SK-N-SH treated with all-trans-retinoic acid at 6 μM for 48 hours (cell line): ENCODE data around the gene TNIP1.

Source experiments
- ARNTL ChIP-seq: fragments of 450-650 bp; formaldehyde crosslinking; IDR thresholded peaks from 2 replicates; pipeline ENCODE4 v1.5.0; 2020; ENCODE audit warnings: low read depth, mild to moderate bottlenecking, moderate library complexity, borderline replicate concordance
- CSDC2 ChIP-seq: fragments of 250-450 bp; sonication (Bioruptor Pico); IDR thresholded peaks from 2 replicates; pipeline ENCODE4 v1.5.0; 2020; ENCODE audit warnings: mild to moderate bottlenecking, moderate library complexity
- GLIS3 ChIP-seq: fragments of 250-450 bp; sonication (Bioruptor Pico); IDR thresholded peaks from 2 replicates; pipeline ENCODE4 v1.5.0; 2020; ENCODE audit warnings: mild to moderate bottlenecking, moderate library complexity
- ISL1 ChIP-seq: fragments of 250-450 bp; sonication (Bioruptor Pico); IDR thresholded peaks from 2 replicates; pipeline ENCODE4 v2.1.2; 2022; ENCODE audit warnings: mild to moderate bottlenecking, moderate library complexity
- RARB ChIP-seq: fragments of 250-450 bp; sonication (Bioruptor Pico); IDR thresholded peaks from 2 replicates; pipeline ENCODE4 v1.8.0; 2021; ENCODE audit warnings: mild to moderate bottlenecking, moderate library complexity
- SNAI2 ChIP-seq: fragments of 250-450 bp; sonication (Bioruptor Pico); IDR thresholded peaks from 2 replicates; pipeline ENCODE4 v1.5.0; 2020; ENCODE audit warnings: mild to moderate bottlenecking, moderate library complexity
- ZFP30 ChIP-seq: fragments of 450-650 bp; formaldehyde crosslinking; IDR thresholded peaks from 2 replicates; pipeline ENCODE4 v1.5.0; 2022; ENCODE audit warnings: mild to moderate bottlenecking, moderate library complexity
- ZNF565 ChIP-seq: fragments of 450-650 bp; formaldehyde crosslinking; conservative IDR thresholded peaks from 2 replicates; pipeline ENCODE4 v1.5.0; 2020; ENCODE audit warnings: low read depth, mild to moderate bottlenecking, moderate library complexity
- ZNF70 ChIP-seq: fragments of 450-650 bp; formaldehyde crosslinking; IDR thresholded peaks from 2 replicates; pipeline ENCODE4 v1.5.0; 2020; ENCODE audit warnings: mild to moderate bottlenecking, moderate library complexity
- ZNF8 ChIP-seq: fragments of 450-650 bp; formaldehyde crosslinking; IDR thresholded peaks from 2 replicates; pipeline ENCODE4 v1.5.0; 2020; ENCODE audit warnings: mild to moderate bottlenecking, moderate library complexity
- TF ChIP-seq, protein P1 (sequence below): fragments of 250-450 bp; sonication (Bioruptor Pico); IDR thresholded peaks from 2 replicates; pipeline ENCODE4 v1.8.0; 2020; ENCODE audit warnings: mild to moderate bottlenecking, moderate library complexity, borderline replicate concordance
- TF ChIP-seq, protein P2 (sequence below): fragments of 250-450 bp; sonication (Bioruptor Pico); IDR thresholded peaks from 2 replicates; pipeline ENCODE4 v1.5.1; 2020; ENCODE audit warnings: low read depth, mild to moderate bottlenecking, moderate library complexity

DNA sequence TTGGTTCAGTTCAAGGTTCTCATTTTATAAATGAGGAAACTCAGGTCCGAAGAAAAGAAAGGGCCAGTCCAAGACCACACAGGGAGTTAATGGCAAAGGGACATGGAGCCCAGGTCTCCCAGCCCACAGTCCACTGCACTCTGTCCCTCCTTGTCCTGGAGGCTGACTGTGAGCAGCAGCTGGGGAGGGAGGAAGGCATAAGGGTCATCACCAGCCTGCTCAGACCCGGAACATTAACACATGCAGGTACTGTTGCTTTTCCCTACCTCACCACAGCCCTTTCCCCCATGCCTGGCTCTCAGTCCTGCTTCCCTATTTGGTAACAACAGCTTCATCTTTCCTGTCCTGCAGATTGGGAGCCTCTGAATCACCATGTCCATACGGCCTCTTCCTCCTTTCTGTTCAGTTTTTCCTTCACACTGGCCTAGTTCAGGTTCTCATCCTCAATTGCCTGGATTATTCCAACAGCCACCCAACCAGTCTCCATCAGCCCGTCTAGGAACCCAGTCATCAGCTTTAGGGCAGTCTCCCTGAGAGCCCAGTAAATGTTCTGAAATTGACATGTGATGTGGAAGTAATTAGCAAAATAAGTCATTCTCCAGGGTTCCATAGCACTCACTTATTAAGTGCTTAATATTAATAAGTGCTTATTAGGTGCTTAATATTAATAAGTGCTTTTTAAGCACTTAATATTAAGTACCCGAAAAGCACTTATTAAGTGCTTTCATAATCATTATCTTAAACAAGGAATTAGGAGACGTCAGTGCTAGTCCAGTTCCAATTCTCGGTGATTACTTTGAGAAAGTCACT is 56.2 kb downstream of the TNIP1 start:
- TF ChIP-seq ARNTL (CRISPR knock-in tag) (no peak), SNAI2 (no peak), ZNF565 (CRISPR knock-in tag) (no peak), GLIS3 (no peak), RARB (CRISPR knock-in tag) (no peak), ZFP30 (CRISPR knock-in tag) (no peak), ISL1 (CRISPR knock-in tag) (no peak), ZNF70 (no peak), CSDC2 (CRISPR knock-in tag) (no peak), ZNF8 (CRISPR knock-in tag) (no peak)
- TF ChIP-seq, protein P1, sequence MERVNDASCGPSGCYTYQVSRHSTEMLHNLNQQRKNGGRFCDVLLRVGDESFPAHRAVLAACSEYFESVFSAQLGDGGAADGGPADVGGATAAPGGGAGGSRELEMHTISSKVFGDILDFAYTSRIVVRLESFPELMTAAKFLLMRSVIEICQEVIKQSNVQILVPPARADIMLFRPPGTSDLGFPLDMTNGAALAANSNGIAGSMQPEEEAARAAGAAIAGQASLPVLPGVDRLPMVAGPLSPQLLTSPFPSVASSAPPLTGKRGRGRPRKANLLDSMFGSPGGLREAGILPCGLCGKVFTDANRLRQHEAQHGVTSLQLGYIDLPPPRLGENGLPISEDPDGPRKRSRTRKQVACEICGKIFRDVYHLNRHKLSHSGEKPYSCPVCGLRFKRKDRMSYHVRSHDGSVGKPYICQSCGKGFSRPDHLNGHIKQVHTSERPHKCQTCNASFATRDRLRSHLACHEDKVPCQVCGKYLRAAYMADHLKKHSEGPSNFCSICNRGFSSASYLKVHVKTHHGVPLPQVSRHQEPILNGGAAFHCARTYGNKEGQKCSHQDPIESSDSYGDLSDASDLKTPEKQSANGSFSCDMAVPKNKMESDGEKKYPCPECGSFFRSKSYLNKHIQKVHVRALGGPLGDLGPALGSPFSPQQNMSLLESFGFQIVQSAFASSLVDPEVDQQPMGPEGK: no peak
- TF ChIP-seq, protein P2, sequence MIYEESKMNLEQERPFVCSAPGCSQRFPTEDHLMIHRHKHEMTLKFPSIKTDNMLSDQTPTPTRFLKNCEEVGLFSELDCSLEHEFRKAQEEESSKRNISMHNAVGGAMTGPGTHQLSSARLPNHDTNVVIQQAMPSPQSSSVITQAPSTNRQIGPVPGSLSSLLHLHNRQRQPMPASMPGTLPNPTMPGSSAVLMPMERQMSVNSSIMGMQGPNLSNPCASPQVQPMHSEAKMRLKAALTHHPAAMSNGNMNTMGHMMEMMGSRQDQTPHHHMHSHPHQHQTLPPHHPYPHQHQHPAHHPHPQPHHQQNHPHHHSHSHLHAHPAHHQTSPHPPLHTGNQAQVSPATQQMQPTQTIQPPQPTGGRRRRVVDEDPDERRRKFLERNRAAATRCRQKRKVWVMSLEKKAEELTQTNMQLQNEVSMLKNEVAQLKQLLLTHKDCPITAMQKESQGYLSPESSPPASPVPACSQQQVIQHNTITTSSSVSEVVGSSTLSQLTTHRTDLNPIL (CRISPR knock-in tag): no peak
